Neural cell (in vitro differentiated cells): Measurements from ENCODE around the gene CLCNKB.
"Not testable (repeated sequence)": the region's sequence is repeated elsewhere in the genome, so short reads cannot be mapped to it uniquely, and the experiment has no call there.

Experiments used
- EP300 ChIP-seq: fragments of 450-650 bp; conservative IDR thresholded peaks from 2 replicates; pipeline ENCODE4 v1.6.1; 2014; ENCODE audit warnings: antibody characterized with exemption, mild to moderate bottlenecking, moderate library complexity; ENCODE audit not compliant: poor library complexity, severe bottlenecking
- EZH2 ChIP-seq: fragments of 200-600, 300-800 bp; shearing (Covaris generic), sonication (generic); IDR thresholded peaks from 2 replicates; pipeline ENCODE4 v1.6.1; 2014; ENCODE audit warnings: antibody characterized with exemption, low read length, borderline replicate concordance, mild to moderate bottlenecking; ENCODE audit not compliant: insufficient read depth, poor library complexity, severe bottlenecking
- POLR2AphosphoS5 ChIP-seq: IDR thresholded peaks from 2 replicates; pipeline ENCODE4 v1.6.1; 2012
- RAD21 ChIP-seq: fragments of 450-650 bp; conservative IDR thresholded peaks from 2 replicates; pipeline ENCODE4 v1.6.1; 2014; ENCODE audit warnings: antibody characterized with exemption, mild to moderate bottlenecking, moderate library complexity
- TAF1 ChIP-seq: IDR thresholded peaks from 2 replicates; pipeline ENCODE4 v1.6.1; 2012; ENCODE audit warnings: low read depth
- TF ChIP-seq, protein P1 (sequence below): fragments of 450-650 bp; IDR thresholded peaks from 2 replicates; pipeline ENCODE4 v1.5.1; 2014; ENCODE audit warnings: antibody characterized with exemption, mild to moderate bottlenecking, moderate library complexity; ENCODE audit not compliant: poor library complexity, severe bottlenecking
- TF ChIP-seq, protein P2 (sequence below): IDR thresholded peaks from 2 replicates; pipeline ENCODE4 v1.6.1; 2012; ENCODE audit warnings: borderline replicate concordance

DNA sequence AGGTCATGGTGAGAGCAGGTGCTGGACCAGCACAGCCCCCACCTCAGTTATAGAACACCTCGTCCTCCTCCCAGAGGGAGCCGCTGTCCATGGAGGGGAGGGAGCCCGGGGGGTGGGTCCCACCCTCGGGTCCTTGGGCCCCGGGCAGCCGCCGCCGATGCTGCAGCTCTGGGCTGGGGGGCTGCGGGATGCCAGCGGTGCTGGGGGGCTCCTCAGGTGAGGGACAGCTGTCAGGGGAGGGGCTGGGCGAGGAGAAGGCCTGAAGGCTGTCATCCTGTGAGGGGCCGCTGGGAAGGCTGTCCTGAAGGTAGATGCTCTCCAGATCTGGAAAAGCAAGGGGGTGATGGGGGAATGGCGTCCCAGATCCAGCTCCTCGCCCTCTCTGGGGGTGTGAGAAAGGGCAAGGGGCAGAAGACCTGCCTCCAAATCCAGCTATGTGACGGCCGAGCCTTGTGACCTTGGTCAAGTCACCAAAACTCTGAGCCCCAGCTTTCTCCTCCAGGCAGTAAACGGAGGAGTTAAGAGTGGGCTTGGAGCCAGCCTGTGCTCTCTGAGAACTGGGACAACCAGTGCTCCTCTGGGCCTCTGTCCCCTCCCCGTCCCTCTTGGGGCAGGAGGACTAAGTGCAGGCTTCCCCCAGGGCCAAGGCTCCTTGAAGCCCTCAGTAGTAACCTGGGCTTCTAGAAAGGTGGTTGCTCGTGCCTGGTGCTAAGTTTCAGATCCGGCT lies 15.0 kb downstream of the CLCNKB start:
- TF ChIP-seq, protein P1, sequence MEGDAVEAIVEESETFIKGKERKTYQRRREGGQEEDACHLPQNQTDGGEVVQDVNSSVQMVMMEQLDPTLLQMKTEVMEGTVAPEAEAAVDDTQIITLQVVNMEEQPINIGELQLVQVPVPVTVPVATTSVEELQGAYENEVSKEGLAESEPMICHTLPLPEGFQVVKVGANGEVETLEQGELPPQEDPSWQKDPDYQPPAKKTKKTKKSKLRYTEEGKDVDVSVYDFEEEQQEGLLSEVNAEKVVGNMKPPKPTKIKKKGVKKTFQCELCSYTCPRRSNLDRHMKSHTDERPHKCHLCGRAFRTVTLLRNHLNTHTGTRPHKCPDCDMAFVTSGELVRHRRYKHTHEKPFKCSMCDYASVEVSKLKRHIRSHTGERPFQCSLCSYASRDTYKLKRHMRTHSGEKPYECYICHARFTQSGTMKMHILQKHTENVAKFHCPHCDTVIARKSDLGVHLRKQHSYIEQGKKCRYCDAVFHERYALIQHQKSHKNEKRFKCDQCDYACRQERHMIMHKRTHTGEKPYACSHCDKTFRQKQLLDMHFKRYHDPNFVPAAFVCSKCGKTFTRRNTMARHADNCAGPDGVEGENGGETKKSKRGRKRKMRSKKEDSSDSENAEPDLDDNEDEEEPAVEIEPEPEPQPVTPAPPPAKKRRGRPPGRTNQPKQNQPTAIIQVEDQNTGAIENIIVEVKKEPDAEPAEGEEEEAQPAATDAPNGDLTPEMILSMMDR, result not testable (repeated sequence)
- not testable (repeated sequence) for TF ChIP-seq TAF1, RAD21, EP300, POLR2AphosphoS5, EZH2
- TF ChIP-seq, protein P2, sequence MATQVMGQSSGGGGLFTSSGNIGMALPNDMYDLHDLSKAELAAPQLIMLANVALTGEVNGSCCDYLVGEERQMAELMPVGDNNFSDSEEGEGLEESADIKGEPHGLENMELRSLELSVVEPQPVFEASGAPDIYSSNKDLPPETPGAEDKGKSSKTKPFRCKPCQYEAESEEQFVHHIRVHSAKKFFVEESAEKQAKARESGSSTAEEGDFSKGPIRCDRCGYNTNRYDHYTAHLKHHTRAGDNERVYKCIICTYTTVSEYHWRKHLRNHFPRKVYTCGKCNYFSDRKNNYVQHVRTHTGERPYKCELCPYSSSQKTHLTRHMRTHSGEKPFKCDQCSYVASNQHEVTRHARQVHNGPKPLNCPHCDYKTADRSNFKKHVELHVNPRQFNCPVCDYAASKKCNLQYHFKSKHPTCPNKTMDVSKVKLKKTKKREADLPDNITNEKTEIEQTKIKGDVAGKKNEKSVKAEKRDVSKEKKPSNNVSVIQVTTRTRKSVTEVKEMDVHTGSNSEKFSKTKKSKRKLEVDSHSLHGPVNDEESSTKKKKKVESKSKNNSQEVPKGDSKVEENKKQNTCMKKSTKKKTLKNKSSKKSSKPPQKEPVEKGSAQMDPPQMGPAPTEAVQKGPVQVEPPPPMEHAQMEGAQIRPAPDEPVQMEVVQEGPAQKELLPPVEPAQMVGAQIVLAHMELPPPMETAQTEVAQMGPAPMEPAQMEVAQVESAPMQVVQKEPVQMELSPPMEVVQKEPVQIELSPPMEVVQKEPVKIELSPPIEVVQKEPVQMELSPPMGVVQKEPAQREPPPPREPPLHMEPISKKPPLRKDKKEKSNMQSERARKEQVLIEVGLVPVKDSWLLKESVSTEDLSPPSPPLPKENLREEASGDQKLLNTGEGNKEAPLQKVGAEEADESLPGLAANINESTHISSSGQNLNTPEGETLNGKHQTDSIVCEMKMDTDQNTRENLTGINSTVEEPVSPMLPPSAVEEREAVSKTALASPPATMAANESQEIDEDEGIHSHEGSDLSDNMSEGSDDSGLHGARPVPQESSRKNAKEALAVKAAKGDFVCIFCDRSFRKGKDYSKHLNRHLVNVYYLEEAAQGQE, result not testable (repeated sequence)
